ENCODE data around the gene MRM3. TPM values are rescaled to one million over a fixed set of nuclear protein-coding genes. Genes with fewer than 3 reads are reported as not detected.
"Not testable (repeated sequence)": the region's sequence is repeated elsewhere in the genome, so short reads cannot be mapped to it uniquely, and the experiment has no call there.

MRM3 gene, protein sequence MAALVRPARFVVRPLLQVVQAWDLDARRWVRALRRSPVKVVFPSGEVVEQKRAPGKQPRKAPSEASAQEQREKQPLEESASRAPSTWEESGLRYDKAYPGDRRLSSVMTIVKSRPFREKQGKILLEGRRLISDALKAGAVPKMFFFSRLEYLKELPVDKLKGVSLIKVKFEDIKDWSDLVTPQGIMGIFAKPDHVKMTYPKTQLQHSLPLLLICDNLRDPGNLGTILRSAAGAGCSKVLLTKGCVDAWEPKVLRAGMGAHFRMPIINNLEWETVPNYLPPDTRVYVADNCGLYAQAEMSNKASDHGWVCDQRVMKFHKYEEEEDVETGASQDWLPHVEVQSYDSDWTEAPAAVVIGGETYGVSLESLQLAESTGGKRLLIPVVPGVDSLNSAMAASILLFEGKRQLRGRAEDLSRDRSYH
- polyA plus RNA-seq (ENCODE audit: insufficient read length), result 14.2 TPM

DNA sequence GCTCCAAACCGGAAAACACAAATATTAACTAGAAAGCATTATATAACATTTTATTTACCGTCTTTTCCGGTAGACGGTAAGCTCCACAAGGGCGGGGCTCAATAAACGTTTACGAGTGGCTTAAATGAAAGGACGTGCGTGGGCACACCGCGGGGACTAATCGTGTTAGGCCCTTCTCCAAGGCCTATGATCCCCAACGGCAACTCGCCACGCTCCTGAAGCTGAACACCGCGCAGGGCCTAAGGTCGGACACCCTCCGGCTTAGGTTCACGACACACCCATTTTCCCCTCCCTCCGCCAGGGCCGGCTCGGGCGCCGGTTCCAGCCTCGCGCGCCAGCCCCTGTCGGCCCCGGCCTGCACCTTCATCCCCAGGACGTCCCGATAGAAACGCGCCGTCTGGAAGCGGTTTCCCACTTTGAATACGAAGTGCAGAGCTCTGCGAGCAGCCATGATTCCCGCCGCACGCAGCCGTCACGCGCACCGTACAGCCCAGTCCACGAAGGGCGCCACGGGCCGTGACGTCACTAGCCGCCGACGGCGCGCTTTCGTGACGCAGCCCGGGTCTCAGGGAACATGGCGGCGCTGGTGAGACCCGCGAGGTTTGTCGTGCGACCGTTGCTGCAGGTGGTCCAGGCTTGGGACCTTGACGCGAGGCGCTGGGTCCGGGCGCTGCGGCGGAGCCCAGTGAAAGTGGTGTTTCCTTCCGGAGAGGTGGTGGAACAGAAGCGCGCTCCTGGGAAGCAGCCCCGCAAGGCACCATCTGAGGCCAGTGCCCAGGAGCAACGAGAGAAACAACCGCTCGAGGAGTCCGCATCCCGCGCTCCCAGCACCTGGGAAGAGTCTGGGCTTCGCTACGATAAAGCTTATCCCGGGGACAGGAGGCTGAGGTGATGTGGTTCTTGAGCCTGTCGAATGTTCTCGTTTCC lies at the start of gene MRM3, which contains the start of gene GLOD4:
MRM3 (plus strand) TSS at position 549 of the 927 bp plus-strand sequence; CDS start at position 575, 26 bp downstream.
GLOD4 (minus strand) TSS at position 476 of the 927 bp plus-strand sequence; CDS start at position 451, 25 bp downstream.
- DNase-seq (ENCODE audit: low read depth), result peak; percentile 68

DNA sequence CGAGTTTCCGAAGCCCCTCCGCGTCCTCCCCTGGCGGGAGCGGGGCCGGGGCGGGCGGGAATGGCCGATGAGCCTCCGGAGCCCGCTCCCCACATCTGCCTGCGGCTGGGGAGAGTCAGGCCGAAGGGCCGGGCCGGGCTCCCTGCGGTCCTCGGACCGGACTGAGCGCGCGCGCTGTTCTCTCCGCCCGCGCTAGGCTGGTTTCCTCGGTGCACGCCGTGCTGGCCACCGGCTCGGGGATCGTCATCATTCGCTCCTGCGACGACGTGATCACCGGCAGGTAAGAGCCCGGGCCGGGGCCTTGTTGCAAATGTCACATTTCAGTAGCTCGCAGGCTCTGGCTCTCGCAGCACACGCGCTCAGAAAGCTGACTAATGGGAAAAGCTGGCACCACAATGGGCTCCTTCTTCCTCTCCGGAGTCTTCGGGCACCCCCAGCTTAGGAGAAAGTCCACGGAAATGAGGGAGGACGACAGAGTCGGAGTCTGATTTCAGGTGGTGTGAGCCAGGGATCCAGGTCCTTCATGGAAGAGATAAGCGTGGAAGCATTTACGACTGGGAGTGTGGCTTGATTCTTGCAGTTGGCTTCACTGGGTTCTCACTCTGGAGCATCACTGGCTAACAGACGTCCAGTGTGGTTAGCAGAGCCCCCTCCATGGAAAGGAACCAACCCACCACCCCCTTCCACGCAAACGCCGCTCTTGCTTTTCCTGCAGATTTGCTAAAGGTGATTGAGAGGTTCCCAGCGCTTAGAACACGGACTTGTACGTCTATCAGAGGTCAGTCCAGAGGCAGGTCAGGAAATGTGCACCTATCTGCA lies 49.0 kb upstream of the MRM3 start:
- no peak for DNase-seq (ENCODE audit: low read depth)

DNA sequence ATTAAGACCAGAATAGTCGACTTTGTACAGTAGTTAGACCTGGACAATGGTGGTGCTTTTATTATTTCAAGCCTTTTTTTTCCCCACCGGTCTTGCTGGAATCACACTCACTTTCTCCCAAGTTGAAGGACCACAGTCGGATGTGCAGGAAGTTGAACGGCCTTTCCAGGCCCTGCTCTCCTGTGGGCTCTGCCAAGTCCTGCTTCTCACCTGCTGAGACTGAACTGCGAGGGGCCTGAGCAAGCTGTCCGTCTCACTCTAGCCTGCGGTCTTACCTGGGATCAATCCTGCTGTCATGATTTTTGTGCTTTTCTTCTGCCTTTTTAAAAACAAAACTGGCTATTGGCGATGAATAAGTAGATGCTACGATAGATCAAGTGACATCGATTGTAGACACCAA lies 48.4 kb upstream of the MRM3 start:
- DNase-seq (ENCODE audit: low read depth), result no peak

DNA sequence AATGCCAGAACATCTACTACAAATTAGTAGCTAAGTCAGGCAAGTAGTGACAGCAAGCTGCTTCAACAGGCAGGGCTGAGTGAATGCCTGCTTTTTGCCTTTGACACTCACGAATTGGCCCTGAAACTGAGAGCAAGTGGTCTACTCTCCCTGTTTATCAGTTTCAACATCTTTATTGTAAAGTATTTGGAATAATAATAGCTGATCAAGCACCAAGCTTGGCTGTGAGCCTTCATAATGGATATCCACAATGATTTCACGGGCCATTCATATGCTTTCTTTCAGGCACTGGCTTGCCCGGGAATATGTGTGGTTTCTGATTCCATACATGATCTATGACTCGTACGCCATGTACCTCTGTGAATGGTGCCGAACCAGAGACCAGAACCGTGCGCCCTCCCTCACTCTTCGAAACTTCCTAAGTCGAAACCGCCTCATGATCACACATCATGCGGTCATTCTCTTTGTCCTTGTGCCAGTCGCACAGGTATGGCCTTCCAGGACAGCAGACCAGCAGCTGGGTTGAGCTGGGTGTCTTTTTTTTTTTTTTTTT lies 44.5 kb upstream of the MRM3 start:
- no peak for DNase-seq (ENCODE audit: low read depth)

DNA sequence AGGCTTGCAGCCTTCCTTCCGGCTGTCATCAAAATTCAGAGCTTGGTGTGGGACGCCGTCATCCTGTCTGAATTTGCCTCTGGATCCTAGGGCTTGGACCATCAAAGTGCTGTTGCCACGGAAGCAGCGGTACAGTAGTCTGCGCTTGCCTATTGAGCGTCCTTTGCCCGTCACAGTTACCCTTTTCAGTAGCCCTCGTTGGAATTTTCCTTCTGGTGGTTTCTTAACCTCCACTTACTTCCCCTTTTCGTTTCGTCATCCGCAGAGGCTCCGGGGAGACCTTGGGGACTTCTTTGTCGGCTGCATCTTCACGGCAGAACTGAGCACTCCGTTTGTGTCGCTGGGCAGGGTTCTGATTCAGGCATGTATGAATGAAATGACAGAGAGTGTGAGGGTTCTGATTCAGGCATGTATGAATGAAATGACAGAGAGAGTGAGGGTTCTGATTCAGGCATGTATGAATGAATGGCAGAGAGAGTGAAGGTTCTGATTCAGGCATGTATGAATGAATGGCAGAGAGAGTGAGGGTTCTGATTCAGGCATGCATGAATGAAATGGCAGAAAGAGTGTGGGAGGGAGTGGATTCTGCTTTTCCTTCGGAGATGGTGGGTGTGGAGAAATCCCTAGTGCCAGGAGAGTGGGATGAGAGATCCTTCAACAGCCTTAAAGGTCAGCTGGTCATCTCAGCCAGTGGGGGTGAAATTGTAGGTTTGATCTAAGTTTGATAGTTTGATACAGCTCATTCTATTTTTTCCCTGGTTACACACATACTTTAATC lies 41.7 kb upstream of the MRM3 start:
- no peak for DNase-seq (ENCODE audit: low read depth)

DNA sequence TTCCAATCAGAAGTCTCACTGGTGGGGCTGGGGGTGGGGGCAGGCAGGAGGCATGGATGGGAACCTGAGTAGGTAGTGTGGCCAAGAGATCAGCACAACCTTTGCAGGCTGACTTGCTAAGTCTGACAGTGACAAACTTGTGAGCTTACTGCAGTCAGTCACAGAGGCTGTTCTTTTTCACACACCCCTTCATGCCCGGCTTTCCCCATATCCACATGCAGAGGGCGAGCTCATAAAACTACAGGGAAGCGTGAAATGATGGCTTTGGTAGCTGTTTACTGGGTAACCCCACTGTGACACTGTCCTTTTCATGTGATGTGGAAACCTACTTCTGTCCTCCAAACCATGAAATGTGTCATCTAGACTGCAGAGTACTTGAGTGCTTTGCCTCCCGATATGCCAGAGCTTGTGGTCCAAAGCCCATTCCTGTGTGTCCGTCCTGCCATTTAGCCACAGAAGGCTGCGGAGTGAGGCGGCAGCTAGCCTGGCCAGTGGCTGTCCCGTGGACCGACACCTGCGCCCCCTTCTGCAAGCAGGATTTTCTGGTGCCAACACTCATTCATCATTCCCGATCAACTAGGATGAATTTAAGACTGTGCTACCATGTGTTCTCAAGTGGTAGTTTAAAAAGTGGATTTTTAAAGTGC lies 39.9 kb upstream of the MRM3 start:
- DNase-seq (ENCODE audit: low read depth), result no peak

DNA sequence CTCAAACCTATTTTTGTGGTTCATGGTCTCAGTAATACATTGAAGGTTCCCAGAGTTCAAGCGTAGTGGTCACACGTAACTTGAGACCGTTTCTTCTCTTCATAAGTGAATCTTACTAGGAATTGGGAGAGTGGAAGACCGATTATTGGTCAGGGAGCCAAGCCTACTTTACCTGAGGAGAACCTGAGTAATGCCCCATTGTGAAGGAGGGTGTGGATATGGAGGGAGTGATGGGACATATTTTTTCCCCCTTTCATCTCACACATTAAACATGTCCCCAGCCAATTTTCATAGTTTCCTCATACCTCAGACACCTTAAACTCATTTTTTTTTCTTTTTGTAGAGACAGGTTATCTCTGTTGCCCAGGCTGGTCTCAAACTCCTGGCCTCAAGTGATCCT lies 39.0 kb upstream of the MRM3 start:
- DNase-seq (ENCODE audit: low read depth), result no peak

DNA sequence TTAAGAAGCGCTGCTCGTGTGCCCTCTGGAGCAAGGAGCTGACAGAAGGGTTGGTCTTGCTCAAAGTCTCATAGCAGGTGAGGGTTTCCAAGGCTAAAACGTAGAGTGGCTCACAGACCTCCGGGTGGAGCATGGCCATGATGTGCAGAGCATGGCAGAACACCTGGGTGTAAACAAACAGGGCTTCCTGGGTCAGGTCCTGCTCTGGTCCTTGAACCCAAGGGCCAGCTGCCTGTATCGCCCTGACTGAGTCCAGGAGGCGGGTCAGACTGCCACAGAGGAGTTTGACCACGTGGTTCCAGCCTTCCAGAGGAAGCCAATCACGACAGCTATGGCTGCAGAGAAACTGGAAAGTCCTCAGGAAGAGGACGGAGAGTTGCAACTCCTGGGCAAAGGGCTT lies 37.2 kb upstream of the MRM3 start:
- DNase-seq (ENCODE audit: low read depth), result no peak

DNA sequence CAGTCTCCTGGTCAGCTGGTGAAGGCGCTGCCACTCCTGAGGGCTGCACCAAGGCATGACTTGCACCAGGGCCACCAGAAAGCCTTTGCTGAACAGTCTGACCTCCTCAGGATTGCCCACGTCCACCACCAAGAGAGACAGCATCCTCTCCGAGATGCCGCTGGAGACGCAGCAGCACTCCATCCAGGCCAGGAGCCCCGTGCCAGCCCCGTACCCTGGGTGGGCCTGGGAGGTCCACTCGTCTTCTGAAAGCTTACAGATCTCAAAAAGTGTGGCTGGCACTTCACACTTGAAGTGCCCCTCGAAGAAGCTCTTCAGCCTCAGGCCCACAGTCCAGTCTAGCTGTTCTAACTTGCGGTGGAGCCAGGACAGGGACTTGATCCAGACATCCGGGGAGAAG lies 36.7 kb upstream of the MRM3 start:
- no peak for DNase-seq (ENCODE audit: low read depth)

DNA sequence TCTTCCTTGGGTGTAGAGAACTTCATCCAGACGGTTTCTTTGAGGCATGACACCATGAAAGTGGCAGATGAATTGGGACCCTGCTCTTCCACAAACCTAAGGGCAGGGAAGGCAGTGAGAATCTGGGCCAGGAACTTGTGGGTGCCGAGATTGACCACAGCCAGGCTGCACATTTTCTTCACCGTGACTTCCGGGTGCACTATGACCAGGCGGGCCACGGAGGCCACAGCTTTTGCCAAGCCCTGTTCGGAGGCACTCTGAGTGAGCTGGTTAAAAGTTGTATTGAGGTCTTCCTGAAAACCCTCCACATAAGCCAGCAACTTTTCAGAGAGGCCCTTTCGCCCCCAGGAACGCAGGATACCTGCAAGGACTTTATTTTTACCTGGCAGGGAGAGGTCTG lies 36.0 kb upstream of the MRM3 start:
- DNase-seq (ENCODE audit: low read depth), result no peak

DNA sequence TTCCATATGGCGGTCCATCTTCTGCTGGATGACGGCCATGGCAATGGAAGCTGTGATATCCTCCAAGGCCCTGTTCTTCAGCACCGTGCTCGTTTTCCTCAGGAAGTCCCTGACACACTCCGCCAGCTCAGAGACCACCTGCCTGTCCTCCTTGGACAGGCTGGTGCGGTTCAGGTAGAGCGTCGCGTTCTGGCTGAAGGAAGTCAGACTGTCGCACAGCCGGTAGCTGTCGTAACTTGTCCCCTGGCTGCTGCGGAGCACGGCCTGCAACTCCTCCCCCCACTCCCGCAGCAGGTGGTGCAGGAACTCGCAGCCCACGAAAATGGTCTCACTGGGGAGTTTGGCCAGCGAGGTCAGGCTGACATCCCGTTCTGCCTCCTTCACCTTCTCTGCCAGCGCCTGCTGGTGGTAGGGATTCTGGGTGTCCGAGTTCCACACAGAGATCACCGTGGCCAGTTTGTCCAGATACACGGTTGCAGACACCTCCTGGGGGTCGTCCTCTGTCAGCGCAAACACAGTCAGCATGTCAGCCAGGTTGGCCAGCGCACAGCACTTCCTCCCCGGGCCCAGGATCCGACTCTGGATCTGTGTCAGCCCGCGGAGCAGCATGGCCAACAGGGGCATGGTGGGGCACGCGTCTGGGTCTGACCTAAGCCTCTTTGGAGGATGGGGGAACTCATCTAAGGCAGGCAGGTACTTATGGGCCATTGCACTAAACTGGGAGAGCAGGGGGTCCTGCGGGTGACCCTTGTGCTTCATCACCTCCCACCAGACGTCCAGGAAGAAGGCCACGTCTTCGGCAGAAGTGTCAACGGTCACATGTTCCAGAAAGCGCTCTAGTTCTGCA lies 35.1 kb upstream of the MRM3 start:
- no peak for DNase-seq (ENCODE audit: low read depth)

DNA sequence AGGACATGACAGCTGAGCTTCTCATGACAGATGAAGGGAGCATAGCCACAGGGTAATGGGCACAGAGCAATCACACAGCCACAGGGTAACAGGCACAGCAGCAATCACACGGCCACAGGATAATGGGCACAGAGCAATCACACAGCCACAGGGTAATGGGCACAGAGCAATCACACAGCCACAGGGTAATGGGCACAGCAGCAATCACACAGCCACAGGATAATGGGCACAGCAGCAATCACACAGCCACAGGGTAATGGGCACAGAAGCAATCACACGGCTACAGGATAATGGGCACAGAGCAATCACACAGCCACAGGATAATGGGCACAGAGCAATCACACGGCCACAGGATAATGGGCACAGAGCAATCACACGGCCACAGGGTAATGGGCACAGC lies 33.5 kb upstream of the MRM3 start:
- not testable (repeated sequence) for DNase-seq (ENCODE audit: low read depth)

DNA sequence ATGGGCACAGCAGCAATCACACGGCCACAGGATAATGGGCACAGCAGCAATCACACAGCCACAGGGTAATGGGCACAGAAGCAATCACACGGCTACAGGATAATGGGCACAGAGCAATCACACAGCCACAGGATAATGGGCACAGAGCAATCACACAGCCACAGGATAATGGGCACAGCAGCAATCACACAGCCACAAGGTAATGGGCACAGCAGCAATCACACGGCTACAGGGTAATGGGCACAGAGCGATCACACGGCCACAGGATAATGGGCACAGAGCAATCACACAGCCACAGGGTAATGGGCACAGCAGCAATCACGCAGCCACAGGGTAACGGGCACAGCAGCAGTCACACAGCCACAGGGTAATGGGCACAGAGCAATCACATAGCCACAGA lies 32.8 kb upstream of the MRM3 start:
- not testable (repeated sequence) for DNase-seq (ENCODE audit: low read depth)

DNA sequence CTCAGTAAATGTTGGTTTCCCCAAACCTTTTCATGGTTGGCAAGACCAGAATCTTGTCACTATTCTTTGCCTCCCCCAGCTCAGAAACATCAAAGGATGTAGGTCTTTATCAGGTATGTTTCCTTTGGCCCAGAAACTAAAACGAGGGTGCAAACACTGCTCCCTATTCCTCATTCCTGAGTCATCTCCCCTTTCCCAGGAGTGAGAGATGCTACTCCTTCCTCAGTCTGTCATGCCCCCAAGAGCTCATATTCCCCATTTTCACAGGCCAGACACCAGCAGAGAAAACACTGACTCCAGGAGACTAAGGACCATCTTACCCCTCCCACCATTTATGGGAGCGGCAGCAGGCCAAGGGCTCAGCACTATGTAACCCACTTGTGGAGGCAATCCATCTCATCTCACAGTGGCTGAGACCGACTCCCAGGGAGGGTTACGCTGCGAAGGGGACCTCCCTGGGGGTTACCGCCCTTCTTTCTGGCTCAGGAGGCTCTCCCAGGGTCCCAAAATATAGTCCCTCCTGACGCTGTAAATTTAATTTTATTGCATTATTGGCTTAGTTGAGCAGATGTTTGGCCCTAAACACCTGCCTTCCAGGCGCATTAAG lies 31.6 kb upstream of the MRM3 start:
- no peak for DNase-seq (ENCODE audit: low read depth)

DNA sequence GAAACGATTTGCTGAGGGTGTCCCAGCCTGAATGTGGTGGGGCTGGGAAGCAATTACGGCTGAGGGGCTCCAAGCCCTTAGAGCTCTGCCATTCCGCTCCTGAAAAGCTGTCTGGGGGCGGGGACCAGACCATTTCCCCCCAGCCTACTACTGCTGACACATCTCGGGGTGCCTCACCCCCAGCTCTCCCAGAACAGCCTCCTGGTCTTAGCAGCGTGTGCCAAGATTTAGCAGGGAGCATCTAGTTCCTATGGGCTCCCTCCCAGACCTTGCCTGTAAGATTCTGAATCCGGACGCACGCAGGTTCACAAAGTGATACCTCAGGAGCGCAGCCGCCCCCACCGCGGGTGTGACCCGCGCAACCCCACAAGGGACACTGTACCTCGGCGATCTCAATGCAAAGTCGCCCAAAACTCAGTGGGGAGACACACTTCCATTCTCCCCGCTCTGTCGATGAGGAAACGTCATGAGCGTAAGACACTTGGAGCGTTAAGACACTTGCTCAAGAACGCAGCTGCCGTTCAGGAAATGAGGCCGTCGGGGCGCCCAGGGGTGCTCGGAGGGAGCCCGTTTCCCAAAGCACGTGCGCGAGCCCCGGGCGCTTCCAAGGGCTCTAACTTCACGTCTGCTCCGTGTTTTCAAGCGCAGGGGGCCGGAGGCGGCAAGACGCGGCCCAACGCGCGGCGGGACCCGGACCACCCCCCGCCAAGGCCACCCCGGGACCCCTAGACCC lies 30.7 kb upstream of the MRM3 start:
- no peak for DNase-seq (ENCODE audit: low read depth)

DNA sequence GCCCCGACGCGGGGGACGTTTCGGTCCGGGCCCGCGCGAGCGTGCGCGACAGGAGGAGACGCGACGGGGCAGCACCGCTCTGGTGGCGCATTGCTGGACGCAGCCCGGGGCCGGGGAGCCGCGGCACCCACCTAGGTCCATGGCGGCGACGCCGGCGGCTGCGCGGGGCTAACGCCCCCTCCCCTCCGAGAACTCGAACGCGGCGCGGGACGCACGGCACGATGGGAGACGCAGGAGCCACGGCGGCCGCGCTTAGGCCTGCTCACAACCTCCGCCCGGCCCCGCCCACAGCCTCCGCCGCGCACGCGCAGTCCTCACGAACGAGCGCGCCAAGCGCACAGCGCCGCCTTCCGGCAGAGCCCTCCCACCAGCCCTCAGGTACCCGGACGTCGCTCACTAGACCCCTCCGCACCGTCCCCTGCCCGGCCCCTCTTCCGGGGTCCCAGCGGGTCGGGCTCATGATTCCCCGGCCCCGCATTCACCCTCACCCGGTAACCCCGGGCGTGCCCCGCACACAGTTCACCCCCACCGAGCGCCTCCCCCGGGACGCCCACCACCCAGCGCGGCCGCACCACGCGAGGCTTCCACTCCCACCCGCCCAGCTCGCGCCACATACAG lies 30.0 kb upstream of the MRM3 start, which contains the start of gene GEMIN4:
GEMIN4 (minus strand) TSS at position 263 of the 618 bp plus-strand sequence; CDS start at position 141, 122 bp downstream.
- peak; percentile 57 for DNase-seq (ENCODE audit: low read depth)

DNA sequence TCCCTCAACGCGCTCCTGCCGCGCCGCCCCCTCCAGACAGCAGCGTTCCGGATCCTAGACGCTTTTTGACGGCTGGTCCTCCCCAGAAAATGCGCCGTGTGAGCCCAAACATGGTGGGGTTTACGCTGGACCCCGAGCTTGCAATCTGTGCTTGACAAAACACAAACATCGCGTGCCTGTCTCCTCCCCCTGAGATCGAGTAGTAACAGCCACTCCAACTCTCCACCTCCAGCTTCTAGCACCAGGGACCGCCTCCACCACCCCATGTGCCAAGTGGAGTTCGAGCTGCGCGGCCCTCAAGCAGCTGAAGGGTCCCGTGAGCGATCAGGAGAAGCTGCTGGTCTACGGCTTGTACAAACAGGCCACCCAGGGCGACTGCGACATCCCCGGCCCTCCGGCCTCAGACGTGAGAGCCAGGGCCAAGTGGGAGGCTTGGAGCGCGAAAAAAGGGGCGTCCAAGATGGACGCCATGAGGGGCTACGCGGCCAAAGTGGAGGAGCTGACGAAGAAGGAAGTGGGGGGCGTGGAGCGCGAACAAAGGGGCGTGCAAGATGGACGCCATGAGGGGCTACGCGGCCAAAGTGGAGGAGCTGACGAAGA lies 29.4 kb upstream of the MRM3 start:
- no peak for DNase-seq (ENCODE audit: low read depth)
